HepG2 (cell line): ENCODE measurements around the gene KRTCAP2. TPM values are rescaled to one million over a fixed set of nuclear protein-coding genes. Genes with fewer than 3 reads are reported as not detected.

Experiments used
- ESRRA ChIP-seq: sonication (generic); formaldehyde crosslinking; IDR thresholded peaks from 2 replicates; pipeline ENCODE4 v1.5.1; 2020; ENCODE audit warnings: mild to moderate bottlenecking, low read depth, missing genetic modification reagents
- GATAD2A ChIP-seq: IDR thresholded peaks from 2 replicates; pipeline ENCODE4 v1.6.1; 2016
- GLMP ChIP-seq: sonication (generic); formaldehyde crosslinking; IDR thresholded peaks from 2 replicates; pipeline ENCODE4 v1.9.0; 2021; ENCODE audit warnings: missing genetic modification reagents, mild to moderate bottlenecking, borderline replicate concordance
- HNF4A ChIP-seq: sonication (generic); formaldehyde crosslinking; IDR thresholded peaks from 2 replicates; pipeline ENCODE4 v1.4.0; 2020; ENCODE audit warnings: missing genetic modification reagents
- MXI1 ChIP-seq: IDR thresholded peaks from 3 replicates; pipeline ENCODE4 v1.6.1; 2012; ENCODE audit warnings: low read depth, low read length, inconsistent platforms, borderline replicate concordance
- SAP130 ChIP-seq: IDR thresholded peaks from 2 replicates; pipeline ENCODE4 v1.6.1; 2016; ENCODE audit warnings: low read depth
- TBP ChIP-seq: sonication (generic); formaldehyde crosslinking; IDR thresholded peaks from 2 replicates; pipeline ENCODE4 v1.5.0; 2020; ENCODE audit warnings: missing genetic modification reagents
- ZEB1 ChIP-seq: IDR thresholded peaks from 2 replicates; pipeline ENCODE4 v1.6.1; 2012; ENCODE audit warnings: mild to moderate bottlenecking, low read depth, inconsistent platforms; ENCODE audit not compliant: insufficient replicate concordance
- ZFX ChIP-seq: sonication (generic); formaldehyde crosslinking; IDR thresholded peaks from 2 replicates; pipeline ENCODE4 v1.4.0; 2020; ENCODE audit warnings: mild to moderate bottlenecking, low read depth, missing genetic modification reagents, moderate library complexity
- ZNF556 ChIP-seq: sonication (generic); formaldehyde crosslinking; IDR thresholded peaks from 2 replicates; pipeline ENCODE4 v1.4.0; 2020; ENCODE audit warnings: mild to moderate bottlenecking, missing genetic modification reagents, borderline replicate concordance
- ZNF572 ChIP-seq: sonication (generic); formaldehyde crosslinking; IDR thresholded peaks from 2 replicates; pipeline ENCODE4 v1.5.1; 2020; ENCODE audit warnings: mild to moderate bottlenecking, missing genetic modification reagents
- ZNF605 ChIP-seq: sonication (generic); formaldehyde crosslinking; IDR thresholded peaks from 2 replicates; pipeline ENCODE4 v1.8.0; 2022; ENCODE audit warnings: mild to moderate bottlenecking, missing genetic modification reagents
- ZNF776 ChIP-seq: sonication (generic); formaldehyde crosslinking; IDR thresholded peaks from 2 replicates; pipeline ENCODE4 v1.4.0; 2020; ENCODE audit warnings: mild to moderate bottlenecking, missing genetic modification reagents
- ZSCAN31 ChIP-seq: sonication (generic); formaldehyde crosslinking; IDR thresholded peaks from 2 replicates; pipeline ENCODE4 v1.5.0; 2020; ENCODE audit warnings: low read depth, mild to moderate bottlenecking, missing genetic modification reagents
- ZSCAN5A ChIP-seq: sonication (generic); formaldehyde crosslinking; IDR thresholded peaks from 2 replicates; pipeline ENCODE4 v1.8.0; 2022; ENCODE audit warnings: mild to moderate bottlenecking, missing genetic modification reagents, borderline replicate concordance
- polyA plus RNA-seq, 8 experiments: library from polyadenylated mRNA; depleted of rRNA in 3 of 8; stranded (reverse) in 7 of 8; unstranded in 1 of 8; fragments of >200 nt; fragmentation: Illumina TruSeq in 4 of 8; extraction: Trizol in 4 of 8; gene quantifications; 2 replicates each; pipeline versions ENCODE4 v1.2.1 to v1.2.3, GENCODE V29; 2011 to 2016; ENCODE audit warnings: low read depth in 4 of 8, missing spikeins in 1 of 8, mixed read lengths in 1 of 8; ENCODE audit not compliant: insufficient read depth in 1 of 8
- total RNA-seq, 5 experiments: library from RNA; depleted of rRNA; stranded (reverse); fragments of >200 nt; fragmentation: Illumina TruSeq; extraction: Trizol; gene quantifications; 2 replicates each; pipeline ENCODE4 v1.2.3, GENCODE V29; 2016; ENCODE audit warnings: low read depth in 1 of 5
- TF ChIP-seq, protein P1 (sequence below): sonication (generic); formaldehyde crosslinking; IDR thresholded peaks from 2 replicates; pipeline ENCODE4 v1.5.1; 2020; ENCODE audit warnings: mild to moderate bottlenecking, missing genetic modification reagents, moderate library complexity
- TF ChIP-seq, protein P2 (sequence below): sonication (generic); formaldehyde crosslinking; IDR thresholded peaks from 2 replicates; pipeline ENCODE4 v1.9.0; 2021; ENCODE audit warnings: missing genetic modification reagents, borderline replicate concordance
- TF ChIP-seq, protein P3 (sequence below): sonication (generic); formaldehyde crosslinking; IDR thresholded peaks from 2 replicates; pipeline ENCODE4 v1.4.0; 2020; ENCODE audit warnings: missing genetic modification reagents

KRTCAP2 gene
- total and polyA plus RNA-seq, 2 of the 13 experiments (the other 11 are each of a cell fraction or from before 2014, with no cell fraction given), result 77.3 to 79.4 TPM

DNA sequence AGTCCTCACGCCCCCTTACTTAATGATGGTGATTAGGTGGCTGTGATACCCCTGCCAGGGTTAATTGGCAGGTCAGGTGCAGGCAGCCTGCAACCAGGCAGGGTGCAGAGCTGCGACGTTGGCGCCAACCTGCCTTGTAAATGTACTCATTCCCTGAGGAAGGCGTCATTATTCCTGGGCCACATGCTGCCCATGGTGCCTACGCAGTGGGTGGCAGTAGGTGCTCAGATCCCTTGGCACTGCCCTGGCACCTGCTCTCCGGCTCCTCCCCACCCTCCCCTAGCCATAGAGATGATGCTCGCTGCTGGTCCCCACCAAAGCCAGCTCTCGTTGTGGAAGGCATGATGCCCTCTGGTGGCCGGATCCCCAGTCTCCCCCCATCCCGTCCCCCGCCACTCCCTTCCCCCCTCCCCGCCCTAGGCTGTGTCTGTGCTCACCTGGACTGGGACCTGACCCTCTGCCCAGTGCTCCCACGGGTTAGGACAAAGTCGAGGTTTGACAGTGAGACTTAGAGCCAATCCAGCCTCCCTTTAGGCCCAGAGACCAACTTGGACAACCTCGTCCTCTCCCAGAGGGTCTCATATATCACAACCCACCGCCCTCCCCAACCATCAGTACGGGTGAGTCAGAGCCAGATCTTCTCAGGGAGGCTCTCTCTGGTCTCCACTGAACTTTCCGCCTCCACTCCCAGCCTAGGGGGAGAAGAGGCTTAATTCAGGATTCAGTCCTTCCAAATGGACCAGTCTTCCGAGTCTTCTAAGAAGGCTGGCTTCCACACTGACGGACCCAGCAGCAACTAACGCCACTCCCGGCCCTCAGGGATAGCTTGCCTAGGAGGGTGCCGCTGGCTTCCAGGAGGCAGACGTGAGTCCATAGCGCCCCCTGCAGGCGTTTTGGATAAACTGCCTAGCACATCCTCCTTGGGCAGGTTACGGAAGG is 5.7 kb downstream of the KRTCAP2 start (continued):
- TF ChIP-seq GLMP (no peak), ZFX (0 out of 2 replicates have a peak, but pooled peaks have one; percentile 18), ZEB1 (peak; percentile 69), ZSCAN31 (CRISPR knock-in tag) (peak; percentile 68; the same call in 1 of the 2 replicates), ZNF556 (CRISPR knock-in tag) (0 out of 2 replicates have a peak, but pooled peaks have one; percentile 21), GATAD2A (CRISPR knock-in tag) (peak; percentile 61; the same call in 1 of the 2 replicates), MXI1 (peak; percentile 26; the same call in 1 of the 3 replicates), ZNF605 (CRISPR knock-in tag) (0 out of 2 replicates have a peak, but pooled peaks have one; percentile 29), ZNF776 (CRISPR knock-in tag) (peak; percentile 44; the same call in 1 of the 2 replicates), ESRRA (CRISPR knock-in tag) (no peak), ZSCAN5A (0 out of 2 replicates have a peak, but pooled peaks have one; percentile 23), SAP130 (peak; percentile 65), ZNF572 (CRISPR knock-in tag) (no peak), TBP (CRISPR knock-in tag) (no peak), HNF4A (CRISPR knock-in tag) (no peak)
- TF ChIP-seq, protein P1, sequence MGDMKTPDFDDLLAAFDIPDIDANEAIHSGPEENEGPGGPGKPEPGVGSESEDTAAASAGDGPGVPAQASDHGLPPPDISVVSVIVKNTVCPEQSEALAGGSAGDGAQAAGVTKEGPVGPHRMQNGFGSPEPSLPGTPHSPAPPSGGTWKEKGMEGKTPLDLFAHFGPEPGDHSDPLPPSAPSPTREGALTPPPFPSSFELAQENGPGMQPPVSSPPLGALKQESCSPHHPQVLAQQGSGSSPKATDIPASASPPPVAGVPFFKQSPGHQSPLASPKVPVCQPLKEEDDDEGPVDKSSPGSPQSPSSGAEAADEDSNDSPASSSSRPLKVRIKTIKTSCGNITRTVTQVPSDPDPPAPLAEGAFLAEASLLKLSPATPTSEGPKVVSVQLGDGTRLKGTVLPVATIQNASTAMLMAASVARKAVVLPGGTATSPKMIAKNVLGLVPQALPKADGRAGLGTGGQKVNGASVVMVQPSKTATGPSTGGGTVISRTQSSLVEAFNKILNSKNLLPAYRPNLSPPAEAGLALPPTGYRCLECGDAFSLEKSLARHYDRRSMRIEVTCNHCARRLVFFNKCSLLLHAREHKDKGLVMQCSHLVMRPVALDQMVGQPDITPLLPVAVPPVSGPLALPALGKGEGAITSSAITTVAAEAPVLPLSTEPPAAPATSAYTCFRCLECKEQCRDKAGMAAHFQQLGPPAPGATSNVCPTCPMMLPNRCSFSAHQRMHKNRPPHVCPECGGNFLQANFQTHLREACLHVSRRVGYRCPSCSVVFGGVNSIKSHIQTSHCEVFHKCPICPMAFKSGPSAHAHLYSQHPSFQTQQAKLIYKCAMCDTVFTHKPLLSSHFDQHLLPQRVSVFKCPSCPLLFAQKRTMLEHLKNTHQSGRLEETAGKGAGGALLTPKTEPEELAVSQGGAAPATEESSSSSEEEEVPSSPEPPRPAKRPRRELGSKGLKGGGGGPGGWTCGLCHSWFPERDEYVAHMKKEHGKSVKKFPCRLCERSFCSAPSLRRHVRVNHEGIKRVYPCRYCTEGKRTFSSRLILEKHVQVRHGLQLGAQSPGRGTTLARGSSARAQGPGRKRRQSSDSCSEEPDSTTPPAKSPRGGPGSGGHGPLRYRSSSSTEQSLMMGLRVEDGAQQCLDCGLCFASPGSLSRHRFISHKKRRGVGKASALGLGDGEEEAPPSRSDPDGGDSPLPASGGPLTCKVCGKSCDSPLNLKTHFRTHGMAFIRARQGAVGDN, result peak; percentile 52; the same call in 1 of the 2 replicates
- TF ChIP-seq, protein P2, sequence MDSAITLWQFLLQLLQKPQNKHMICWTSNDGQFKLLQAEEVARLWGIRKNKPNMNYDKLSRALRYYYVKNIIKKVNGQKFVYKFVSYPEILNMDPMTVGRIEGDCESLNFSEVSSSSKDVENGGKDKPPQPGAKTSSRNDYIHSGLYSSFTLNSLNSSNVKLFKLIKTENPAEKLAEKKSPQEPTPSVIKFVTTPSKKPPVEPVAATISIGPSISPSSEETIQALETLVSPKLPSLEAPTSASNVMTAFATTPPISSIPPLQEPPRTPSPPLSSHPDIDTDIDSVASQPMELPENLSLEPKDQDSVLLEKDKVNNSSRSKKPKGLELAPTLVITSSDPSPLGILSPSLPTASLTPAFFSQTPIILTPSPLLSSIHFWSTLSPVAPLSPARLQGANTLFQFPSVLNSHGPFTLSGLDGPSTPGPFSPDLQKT (CRISPR knock-in tag), result no peak
- TF ChIP-seq, protein P3, sequence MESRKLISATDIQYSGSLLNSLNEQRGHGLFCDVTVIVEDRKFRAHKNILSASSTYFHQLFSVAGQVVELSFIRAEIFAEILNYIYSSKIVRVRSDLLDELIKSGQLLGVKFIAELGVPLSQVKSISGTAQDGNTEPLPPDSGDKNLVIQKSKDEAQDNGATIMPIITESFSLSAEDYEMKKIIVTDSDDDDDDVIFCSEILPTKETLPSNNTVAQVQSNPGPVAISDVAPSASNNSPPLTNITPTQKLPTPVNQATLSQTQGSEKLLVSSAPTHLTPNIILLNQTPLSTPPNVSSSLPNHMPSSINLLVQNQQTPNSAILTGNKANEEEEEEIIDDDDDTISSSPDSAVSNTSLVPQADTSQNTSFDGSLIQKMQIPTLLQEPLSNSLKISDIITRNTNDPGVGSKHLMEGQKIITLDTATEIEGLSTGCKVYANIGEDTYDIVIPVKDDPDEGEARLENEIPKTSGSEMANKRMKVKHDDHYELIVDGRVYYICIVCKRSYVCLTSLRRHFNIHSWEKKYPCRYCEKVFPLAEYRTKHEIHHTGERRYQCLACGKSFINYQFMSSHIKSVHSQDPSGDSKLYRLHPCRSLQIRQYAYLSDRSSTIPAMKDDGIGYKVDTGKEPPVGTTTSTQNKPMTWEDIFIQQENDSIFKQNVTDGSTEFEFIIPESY, result peak; percentile 6; the same call in 1 of the 2 replicates
